ENCODE results near the gene MITF.

Gene MITF

DNA sequence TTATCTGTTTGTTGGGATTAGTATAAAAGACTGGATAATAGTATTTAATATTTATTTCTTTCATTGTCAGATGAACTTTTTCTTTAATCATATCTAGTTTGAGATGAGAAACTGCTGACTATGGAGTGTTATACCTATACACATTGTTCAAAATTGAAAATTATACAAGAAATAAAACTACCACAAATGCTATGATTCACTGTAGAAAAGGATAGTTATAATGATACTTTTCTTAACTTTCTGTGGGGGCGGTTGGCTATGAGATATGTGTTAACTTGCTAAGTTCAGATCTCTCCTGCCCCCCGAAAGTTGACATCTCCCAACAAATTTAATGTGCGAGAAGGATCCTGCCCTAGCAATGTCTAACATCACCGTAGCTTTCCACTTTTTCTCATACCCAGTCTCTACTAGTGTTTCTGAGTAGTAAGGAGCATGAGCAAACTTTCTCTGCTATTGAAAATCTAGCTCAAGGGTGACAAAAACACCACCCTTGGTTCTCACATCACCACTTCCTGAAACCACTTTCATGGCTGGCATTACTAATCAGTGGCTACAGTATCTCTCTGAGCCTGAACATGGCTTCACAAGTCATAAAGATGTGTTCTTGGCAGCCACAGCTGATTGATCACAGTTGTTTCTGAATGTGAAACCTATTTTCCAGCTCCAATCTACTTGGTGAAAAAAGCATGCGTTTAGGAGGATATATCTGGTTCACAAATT, 244.4 kb downstream of the MITF start:
- no peak for DNase-seq

DNA sequence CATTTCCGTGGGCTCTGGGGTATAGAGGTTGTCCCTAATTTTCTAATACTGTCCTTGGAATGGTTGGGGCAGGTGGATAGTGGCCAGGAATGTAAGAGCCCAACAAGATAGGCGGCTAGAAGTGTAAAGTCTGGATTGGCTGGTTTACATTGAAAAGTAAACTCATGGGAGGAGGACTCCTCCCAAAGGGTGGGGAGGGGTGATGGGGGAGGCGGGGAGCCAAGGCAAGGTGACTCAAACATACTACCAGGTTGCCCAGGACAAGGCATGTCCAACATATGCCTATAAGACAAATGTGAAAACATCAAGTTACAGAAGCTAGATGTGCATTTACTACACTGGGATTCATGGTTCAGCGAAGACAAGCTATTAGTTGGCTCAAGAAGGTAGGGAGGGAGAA, 246.0 kb downstream of the MITF start:
- DNase-seq = no peak

- DNase-seq = no peak
These were observed 247.2 kb downstream of the MITF start for GRCh38 chr3:69986419-69986818.

GRCh38 chr3:69987833-69988232, 248.6 kb downstream of the MITF start:
- DNase-seq = no peak

- no peak for DNase-seq
These were observed 254.5 kb downstream of the MITF start for GRCh38 chr3:69993757-69994156.

DNA sequence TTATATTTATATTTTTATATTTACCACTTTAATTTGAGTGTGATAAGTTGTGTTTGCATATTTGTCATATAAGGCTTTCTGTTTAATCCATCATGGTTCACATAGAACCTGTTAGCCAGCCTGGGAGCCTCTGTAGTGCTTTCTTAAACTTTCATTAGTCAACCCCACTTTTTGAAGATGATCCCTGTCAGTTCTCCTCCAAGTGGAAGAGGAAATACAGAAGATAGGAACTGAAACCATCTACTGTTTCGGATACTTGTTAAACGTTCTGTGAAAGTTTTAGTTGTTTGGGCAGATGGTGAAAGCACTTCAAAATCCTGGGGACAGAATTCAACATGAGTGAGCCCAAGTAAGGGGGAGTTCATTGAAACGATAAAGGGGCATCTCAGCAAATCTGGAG, 255.7 kb downstream of the MITF start:
- no peak for DNase-seq

- no peak for DNase-seq
These were observed 258.5 kb downstream of the MITF start for GRCh38 chr3:69997631-69998307.

GRCh38 chr3:69998759-69999139, 259.5 kb downstream of the MITF start:
- no peak for DNase-seq

GRCh38 chr3:69999140-70000027, 260.1 kb downstream of the MITF start, which contains the start of gene SAMMSON:
TSS of gene SAMMSON (plus strand) at chr3:69999733.
- no peak for DNase-seq

GRCh38 chr3:70000028-70000410, 260.8 kb downstream of the MITF start:
- DNase-seq = no peak

DNA sequence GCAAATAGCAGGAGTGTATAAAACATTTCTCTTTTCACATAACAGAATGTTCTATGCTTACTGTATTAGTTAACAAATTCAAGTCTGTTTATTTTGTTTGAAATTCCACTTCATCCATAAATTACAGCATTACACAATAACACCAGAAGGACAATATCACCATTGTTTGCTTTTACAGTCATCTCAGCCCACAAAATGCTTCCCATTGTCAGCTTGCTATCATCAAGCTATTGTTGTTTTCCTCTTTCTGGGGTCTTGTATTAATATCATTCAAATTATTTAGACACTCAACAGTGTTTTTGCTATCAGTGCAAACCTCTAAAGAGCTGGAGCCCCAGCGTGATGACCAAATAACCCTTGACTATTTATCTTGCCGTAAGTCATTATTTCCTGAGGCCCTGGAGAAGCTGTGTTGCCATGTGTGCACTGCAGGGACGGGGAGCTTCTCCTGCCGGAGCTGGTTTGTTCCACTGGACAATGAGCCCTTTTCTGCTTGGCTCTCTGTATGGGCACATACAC, 261.4 kb downstream of the MITF start:
- DNase-seq = no peak

GRCh38 chr3:70003119-70003518, 263.9 kb downstream of the MITF start:
- no peak for DNase-seq

DNA sequence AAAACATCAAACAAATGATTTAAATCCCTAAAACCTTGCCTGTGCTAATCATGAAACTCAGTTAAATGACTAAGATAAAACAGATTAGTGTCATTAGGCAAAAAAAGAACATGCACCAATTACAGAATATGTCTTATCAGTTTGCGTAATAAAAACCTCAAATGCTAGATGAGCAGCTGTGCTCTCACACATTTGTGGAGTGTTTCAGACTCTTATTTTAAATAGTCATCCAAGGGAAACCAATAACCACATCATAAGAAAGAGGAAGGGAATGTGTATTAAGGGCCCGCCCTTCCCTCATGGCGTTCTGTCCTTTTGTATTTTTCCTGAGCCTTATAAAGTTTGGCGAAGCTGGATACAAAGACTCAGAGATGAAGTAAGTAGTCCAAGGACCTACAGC, 266.8 kb downstream of the MITF start:
- no peak for DNase-seq

DNA sequence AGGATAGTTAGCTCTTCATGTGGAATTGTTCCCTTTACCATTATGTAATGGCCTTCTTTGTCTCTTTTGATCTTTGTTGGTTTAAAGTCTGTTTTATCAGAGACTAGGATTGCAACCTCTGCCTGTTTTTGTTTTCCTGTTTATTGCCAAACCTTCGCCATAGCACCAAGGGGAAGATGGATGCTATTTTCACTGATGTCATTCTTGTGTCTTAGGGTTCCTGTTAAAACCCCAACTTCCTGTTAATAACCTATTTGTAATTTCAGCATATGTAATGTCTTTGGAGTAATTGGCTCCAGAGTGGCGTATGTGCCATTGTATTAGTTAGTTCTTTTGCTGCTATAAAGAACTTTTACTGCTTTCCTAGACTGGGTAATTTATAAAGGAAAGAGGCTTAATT, 271.1 kb downstream of the MITF start:
- DNase-seq = no peak

- no peak for DNase-seq
These were observed 272.3 kb downstream of the MITF start for GRCh38 chr3:70011582-70011981.
